HG02885 (cell line): Measurements from ENCODE around the gene PRDM11.
A peak's percentile ranks its signal among the peaks of the same experiment; 100 is the strongest.

Experiments used
- ATAC-seq: cut with Tn5 transposase; IDR thresholded peaks from one replicate; pipeline ENCODE4 v1.9.1; 2021; ENCODE audit warnings: mild to moderate bottlenecking; ENCODE audit not compliant: unreplicated experiment, poor library complexity

PRDM11 gene

DNA sequence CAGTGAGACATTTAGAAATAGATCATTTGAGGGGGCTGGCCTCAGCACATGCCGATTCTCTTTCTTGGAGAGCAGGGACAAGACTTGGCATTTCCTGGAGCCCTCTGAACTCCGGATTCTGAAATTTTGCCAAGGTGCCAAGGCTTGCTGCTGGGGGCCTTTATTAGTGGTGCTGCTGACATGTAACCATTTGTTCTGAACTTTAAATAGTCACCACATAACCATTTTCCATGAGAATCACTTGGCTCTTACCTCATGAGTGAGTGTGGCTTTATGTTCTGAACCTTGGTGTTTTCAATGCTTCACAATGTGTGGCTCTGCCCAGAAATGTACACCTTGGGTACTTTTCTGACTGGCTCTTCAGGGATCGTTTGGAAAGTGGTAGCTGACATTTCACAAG lies 106.4 kb downstream of the PRDM11 start:
- ATAC-seq = no peak

DNA sequence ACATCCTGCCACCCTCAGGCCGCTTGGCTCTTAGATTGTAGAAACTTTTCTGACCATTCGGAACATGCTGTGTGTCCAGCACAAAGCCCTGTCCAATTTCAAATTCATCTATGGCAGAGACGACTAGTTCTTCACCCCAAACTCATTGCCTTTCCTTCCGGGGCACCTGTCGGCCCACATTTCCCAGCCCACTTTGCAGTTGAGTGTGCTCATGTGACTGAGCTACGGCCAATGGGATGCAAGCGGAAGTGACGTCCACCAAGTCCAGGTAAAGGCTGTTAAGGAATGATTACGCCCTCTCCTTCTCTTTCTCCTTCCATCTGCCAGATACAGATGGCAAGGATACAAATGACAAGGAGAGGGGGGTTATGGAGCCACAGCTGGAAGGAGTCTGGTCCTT lies 107.2 kb downstream of the PRDM11 start:
- no peak for ATAC-seq

DNA sequence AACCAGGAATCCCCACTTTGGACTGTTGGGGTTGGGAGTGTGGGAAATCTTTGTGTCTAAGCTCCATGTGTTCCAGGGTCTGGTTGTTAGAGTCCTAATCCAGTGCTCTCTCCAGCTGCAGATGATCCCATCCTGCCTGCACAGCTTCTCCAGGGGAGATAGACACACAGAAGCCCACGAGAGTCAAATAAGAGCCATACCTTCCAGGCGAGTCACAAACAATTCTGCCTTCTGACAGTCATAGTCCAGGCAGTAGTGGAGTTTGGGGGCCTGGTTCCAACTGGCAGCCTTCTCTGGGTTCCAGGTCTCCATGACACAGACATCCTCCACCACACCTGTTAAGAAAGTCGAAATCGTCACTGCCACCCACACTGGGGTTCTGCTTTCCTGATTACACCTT lies 107.6 kb downstream of the PRDM11 start:
- no peak for ATAC-seq

DNA sequence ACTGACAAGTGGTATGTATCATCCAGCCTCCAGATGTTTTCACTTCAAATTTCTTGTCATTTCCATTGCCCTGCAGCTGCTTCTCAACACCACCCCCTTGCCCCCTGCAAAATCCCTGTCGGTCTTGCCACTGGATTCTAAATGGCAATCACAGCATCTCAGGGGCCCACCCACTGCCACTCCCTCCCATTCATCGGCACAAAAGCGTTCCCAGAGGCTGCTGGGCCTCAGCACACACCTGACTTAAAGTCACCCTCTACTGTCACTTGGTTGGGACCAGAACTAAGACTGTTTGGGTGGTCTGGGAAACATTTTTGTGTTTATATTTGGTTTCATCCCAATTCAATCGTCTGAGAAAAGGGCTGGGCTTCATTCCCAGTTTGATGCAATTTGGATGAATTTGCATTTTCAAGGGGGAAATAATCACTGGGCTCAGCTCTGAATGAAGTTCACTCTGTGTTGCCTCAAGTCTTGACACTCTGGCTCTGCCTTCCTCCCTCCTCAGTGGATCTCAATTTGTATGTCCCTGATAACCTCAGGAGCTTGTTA lies 112.6 kb downstream of the PRDM11 start:
- ATAC-seq = no peak

DNA sequence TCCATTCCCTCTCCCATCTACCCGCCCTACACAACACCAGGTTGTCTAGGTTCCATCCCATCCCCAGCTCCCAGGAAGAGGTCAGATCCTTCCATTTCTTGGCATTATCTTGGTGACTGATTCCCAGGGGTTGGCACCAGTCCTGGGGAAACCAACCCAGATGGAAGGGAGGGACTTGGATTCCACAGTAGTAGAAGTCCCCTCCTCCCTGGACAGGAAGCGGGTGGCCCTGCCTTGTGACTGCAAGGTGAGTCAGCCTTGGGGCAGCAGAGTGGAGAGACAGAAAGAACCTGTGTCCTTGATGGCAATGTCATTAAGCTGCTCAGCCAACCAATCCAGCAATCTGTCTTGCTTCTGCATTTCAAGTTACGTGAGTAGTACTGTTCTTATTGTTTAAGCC lies 113.2 kb downstream of the PRDM11 start:
- ATAC-seq = no peak

DNA sequence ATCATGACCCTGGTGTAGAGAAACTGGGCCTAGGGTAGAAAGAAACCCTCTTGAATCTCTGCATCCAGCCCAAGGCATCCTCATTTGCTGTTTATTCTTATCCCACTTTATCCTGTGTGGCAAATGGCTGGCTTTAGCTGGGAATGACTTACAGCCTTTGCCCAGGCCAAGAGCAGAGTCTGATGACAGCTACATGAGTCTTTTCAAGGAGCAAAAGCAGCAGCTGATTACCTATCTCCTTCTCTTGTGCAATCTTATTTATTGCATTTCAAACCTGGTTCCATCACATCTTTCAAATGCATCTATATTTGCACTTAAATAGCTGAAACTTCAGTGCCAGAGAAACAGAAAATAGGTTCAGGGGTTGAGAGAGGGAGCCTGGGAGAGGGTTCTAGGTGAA lies 113.6 kb downstream of the PRDM11 start:
- no peak for ATAC-seq

DNA sequence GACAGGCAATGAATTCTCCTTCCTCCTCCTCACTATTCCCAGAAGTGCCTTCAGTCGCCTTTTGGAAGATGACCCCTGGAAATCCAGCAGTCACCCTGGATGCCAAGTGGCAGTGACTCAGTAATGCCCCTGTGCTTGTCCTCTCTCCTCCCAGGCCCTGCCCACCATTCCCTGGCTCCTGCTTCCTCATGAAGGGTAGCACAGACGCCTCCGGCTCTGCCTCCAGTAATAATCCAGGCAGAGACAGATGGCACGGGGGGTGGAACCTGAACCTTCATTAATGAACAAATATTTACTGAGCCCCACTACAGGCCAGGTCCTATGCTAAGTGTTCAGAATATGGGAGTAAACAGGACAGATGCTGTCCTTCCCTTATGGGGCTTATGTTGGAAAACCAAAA lies 116.5 kb downstream of the PRDM11 start:
- ATAC-seq = no peak

DNA sequence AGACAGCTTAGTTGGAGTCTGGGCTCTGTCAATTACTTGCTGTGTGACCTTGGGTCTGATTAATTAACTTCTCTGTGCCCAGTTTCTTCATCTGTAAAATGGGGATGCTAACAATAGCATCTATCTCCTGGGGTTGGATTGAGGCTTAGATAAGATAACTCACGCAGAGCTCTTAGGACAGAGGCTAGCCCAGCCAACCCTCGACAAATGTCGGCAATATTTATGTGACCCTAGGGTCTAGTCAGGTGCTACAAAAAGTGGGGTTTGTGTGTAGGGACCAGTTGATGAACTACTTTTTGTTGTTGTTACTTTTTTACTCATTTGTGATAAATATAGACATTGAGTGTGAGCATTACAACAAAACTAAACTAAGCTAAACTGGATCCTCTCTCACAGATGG lies 117.3 kb downstream of the PRDM11 start:
- ATAC-seq = no peak

DNA sequence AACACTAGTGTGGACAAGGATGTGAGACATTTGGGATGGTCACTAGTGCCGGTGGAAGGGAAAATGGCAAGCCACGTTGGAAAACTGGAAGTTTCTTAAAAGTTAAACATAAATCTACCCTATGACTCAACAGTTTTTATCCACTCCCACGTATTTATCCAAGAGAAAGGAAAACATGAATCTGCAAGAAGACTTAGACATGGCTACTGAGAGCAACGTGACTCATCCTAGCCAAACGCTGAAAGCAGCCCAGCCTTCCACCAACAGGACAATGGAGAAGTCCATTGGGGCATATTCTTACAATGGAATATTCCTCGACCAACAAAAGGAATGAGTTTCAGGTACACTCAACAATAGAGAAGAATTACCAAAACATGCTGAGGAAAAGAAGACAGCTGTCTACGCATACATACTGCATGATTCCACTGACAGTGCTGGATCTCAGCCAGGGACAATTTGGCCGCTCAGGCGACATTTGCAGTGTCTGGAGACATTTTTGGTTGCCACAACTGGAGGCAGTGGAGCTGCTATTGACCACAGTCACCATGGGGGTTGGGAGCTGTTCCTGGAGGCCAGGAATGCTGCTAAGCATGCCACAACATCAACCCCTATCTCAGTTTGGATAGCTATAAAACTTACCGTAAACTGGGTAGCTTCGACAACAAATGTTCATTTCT lies 118.5 kb downstream of the PRDM11 start:
- ATAC-seq = no peak

DNA sequence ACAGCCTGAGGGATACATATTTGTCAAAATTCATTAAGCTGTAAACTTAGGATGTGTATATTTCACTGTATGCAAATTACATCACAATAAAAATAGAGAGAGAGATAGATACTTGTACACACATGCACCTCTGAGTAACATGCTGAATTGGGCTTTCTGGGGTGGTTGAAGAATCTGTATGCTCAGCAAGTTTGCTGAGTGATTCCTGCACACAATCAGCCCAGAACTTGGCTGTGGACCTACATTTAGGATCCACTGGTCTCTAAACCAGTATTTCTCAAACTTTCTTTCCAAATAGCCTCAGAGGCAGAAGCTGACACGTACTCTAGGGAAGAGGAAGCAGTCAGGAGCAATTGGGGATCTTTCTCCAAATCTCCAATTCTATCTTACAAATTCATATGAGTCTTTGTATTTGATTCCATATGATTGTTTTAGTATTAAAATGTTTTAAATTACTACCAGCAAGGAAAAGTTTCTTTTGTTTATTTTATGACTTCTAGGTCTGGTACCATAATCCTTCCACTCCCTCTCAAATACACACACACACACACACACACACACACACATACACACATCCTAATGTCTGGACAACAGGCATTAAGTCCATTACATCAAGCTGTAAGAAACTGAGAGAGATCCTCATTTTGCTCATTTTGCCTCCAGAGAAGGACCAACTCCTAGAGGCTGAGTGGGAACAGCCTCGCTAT lies 119.7 kb downstream of the PRDM11 start:
- no peak for ATAC-seq

DNA sequence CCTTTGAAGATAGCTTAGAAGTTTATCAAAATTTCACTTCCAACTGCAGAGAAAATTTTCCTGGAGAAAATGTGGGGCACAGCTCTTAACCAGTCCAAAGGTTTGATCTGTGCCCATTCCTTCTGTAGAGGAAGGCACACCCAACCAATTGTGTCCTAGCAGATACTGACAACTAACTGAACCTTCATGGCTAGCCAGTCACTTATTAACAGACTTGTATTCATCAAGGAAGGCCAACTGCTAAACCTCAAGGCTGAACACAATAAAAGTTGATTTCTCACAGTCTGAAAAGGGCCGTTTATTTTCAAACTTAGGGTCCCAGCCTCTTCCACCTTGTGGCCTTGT lies 120.2 kb downstream of the PRDM11 start:
- ATAC-seq = no peak

DNA sequence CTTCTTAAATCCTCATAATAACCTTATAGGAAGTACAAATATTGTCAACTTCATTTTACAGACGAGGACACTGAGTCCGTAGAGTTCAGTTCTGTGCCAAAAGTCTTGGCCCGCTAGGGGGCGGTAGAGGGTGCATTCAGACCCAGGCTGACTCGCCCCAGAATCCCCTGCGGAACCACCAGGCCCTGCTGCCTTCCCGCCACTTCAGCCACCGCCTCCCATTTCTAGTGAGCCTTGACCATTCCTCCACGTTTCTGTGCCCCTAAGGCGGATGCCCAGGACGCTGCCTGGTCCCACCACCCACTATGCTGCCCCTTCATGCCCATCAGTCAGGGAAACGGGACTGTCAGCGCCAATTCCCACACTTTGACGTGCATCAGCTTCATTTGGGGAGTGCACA lies 120.6 kb downstream of the PRDM11 start:
- no peak for ATAC-seq

DNA sequence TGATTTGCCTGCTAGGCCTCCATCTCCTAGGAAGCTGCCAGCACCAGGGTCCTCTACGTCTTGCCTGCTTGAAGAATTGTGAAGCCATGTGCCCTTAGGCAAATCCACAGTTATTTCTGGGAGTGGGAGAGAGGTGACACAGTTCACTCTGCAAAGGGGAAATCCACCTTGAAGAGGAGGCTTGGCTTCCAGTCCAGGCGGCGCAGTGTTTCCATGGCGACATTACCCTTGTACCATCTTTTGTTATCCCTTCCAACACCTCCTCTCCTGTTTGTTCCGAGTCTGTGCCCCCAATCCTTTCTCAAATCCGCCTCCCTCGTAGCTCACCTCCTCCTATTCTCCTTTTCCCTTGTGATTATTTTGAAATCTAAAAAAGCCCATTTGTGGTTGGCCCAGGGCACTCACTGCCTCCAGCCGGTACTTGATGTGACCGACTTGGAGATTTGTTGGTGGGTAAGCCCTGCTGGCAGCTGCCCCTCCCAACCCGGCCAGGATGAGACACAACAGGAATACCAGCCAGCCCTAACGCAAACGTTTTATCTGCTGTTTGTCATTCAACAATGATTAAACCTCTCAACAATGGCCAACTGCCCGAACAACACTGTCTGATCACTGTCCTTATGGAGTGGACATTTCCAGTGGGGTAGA lies 121.3 kb downstream of the PRDM11 start:
- ATAC-seq = no peak

DNA sequence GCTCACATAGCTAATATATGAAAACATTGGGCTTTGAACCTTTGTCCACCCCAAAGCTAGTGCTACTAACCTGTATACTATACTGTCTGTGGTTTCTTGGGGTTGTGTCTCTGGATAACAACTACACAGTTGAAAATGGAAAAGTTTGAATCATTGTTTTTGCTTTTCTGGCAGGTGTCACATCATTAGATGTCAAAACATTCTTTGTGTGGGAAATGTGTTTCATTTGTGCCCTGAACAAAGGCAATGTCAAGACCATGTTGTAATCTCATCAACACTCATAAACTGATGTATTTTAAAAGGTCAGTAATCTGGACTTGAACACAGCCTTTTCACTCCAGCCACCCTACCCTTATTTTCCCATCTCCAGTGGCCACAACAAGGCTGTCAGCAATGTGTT lies 123.2 kb downstream of the PRDM11 start:
- no peak for ATAC-seq

DNA sequence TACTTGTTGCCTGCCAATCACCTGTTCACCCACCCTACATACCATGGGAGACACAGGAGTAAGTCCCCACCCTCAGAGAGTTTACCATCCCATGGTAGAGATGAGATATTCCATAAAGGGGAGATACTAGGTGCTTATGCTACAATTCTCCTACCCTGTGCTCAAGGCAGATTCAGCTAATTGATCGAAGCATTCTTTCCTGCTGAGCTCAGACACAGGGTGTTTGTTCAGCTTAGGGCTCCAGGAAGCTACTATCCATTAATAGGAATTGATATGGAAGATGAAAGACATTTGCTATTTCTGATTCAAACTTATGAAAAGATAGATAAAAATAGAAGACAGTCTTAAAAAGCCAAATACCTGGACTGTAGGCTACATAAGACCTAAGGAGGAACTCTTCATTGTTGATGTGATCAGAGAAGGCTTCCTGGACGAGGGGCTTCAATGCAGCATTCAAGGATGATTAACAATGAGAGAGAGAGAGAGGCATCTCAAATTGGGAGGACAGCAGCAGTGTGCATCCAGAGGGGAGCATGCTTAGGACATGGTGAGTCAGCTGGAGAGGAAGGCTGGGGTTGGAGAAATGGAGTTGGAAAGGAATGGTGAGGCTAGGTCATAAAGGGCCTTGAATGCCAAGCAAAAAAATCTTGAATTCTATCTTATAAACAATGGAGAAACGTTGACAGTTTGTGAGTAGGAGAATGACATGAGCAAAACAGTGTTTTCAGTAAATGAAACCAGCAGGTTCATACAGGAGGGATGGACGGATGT lies 124.7 kb downstream of the PRDM11 start:
- ATAC-seq = no peak

DNA sequence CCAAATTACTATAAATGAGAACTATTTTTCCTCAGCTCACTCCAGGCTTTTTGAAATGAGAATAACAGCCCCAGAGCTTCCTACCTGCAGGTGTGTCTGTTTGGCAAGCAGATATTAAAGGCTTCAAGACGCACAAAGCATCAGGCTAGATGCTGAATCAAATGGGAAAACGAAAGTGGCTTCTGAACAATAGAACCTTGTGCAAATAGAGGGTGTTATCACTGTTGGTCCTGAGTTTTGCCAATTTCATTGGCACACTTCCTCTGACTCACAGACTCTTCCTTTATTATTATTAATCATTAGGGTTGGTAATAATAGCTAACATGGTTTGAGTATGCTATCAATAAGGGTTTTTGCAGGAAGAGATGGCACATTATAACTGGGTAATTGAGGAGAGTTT lies 126.3 kb downstream of the PRDM11 start:
- ATAC-seq = peak; percentile 50

DNA sequence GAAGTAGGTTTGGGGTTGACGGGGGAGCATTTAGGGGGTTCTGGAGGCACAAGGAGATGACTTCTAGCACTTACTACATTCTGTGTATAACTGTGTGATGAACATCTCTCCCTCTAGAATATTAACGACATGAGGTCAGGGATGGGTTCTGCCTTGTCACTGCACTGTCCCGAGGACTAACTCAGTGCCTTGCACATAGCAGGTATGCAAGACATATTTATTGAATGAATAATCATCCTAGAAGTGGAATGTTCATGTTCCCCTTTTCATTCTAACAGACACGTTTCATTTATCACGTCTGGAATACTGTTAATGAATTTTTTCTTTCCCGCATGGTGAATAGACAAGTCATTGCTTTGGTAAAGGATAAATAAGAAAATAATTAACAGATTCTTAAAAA lies 127.1 kb downstream of the PRDM11 start:
- no peak for ATAC-seq

DNA sequence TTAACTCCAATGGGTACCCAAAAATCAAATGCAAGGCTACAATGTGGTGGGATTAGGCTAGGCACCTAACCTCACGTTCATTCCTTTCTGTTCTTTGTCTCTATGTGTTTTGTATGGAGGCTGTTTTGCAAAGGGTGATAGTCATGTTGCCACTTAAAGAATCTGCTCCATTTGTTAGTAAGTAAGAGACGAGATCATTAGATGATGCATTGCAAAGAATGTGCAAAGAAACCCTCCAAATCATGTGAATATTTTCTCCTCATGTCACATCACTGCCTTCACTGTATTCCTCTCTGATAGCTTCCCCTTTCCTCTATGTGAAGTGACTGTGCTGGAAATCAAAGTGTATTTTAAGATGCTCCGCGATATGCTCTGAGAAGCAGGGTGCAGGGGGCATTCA lies 127.8 kb downstream of the PRDM11 start:
- ATAC-seq = no peak

DNA sequence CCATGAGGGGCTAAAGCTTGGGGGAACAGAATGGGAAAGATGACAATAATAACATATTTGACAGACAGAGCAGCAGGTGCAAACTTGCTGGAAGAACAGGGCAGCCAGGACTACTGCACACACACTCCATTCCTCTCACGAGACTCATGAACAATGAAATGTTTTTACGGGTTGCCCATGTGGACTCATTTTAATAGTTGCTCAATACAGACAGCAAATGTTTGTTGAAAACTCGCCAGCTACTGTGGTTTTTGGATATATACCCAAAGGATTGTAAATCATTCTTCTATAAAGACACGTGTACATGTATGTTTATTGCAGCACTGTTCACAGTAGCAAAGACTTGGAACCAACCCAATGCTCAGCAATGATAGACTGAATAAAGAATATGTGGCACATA lies 129.4 kb downstream of the PRDM11 start:
- no peak for ATAC-seq

DNA sequence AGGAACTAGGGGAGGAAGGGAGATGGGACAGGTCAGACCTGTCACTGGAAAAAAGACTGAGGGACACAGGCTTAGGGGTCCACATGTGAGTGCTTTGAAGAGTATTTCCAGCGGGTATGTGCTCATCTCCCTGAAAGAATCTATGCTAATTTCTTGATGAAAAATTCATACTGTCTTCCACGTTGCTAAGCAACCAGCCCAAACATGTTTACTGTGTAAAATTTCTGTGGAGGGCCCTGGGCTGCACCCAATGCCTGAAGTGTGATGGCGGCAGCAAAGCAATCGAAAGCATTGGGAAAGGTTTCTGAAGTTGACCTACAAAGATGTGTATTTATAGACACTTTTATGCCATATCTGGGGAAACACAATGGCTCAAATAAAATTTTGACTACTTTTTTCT lies 132.3 kb downstream of the PRDM11 start:
- no peak for ATAC-seq

DNA sequence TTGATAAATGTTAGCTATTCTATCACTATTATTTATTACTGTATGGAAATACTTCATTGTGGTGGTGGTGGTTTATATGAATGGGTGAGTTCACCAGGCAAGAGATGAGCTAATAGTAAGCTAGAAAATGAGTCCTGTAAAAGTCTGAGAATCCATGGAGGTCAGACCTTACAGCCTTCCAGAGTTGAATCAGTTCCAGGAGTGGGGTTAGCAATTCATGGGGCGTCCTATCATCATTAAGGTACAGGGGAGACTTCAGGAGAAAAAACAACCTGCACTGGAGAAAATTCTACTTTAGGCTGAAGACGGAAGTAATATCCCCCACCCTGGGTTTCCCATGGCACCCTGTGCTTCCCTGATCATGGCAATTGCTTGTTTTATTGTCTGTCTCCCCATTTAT lies 133.2 kb downstream of the PRDM11 start:
- ATAC-seq = no peak
